Measurements from ENCODE around the gene BLVRB. TPM values are rescaled to one million over a fixed set of nuclear protein-coding genes. Genes with fewer than 3 reads are reported as not detected.
"Not testable (repeated sequence)": the region's sequence is repeated elsewhere in the genome, so short reads cannot be mapped to it uniquely, and the experiment has no call there.

Gene BLVRB
- total RNA-seq, 1 experiment from 2014 or later = 204 TPM

DNA sequence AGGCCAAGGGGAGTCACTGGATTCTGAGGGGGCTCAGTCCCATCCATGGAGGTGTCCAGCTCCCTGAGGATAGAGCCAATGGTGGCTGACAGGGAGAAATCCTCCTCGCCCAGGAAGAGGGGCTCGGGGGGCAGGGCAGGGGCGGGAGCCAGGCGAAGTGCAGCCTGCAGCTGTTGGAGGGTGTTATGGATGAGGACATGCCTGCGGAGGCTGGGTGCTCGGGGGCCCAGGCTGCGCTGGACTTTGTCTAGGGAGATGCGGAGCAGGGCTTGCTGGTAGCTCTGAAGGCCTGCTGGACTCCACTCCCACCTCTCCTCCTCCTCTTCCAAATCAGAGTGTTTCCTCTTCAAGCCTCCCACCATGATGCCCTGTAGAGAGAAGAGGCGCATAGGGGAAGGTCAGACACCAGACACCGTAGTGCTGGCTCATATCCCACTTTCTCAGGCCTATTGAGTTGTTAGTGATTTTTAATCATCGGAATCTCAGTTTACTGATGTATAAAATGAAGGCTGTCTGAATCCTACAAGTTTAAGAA is 23.8 kb downstream of the BLVRB start:
- H3K4me1 ChIP-seq (replicated peaks; ENCODE audit: insufficient read depth) = peaks cover 12% of the 10 kb centered on the region
- H3K79me2 ChIP-seq (ENCODE audit: low read depth) = peaks cover 30% of the 10 kb centered on the region
- no peak overlapping the region for H3K27ac ChIP-seq
- TF ChIP-seq CTCF (conservative IDR thresholded peaks at IDR 0.05) = no peak
- TF ChIP-seq EZH2 (IDR thresholded peaks at IDR 0.05; ENCODE audit: low read depth) = no peak
- ChIA-PET CTCF (no interaction called here), POLR2A (ENCODE audit: unreplicated experiment) (interaction anchor here (0.5 to 0.6 kb wide), 2 partner anchors 171 to 997 kb away, joined by 3 to 7 read pairs; no protein-coding TSS in a partner anchor)
- no TSS peak for BruUV-seq (replicated peaks)
- H3K27me3 ChIP-seq (ENCODE audit: insufficient read depth, low read depth) = no peaks in the 10 kb centered on the region
- H2AFZ ChIP-seq = no peak overlapping the region
- H3K9me2 ChIP-seq (ENCODE audit: insufficient read depth) = no peaks in the 10 kb centered on the region
- H3K4me3 ChIP-seq = peak overlapping the region; percentile 75; the same call in 1 of the 2 replicates
- peaks cover 20% of the 10 kb centered on the region for H4K20me1 ChIP-seq (ENCODE audit: insufficient read depth)
- H3K9me3 ChIP-seq (ENCODE audit: insufficient read depth, low read depth) = no peaks in the 10 kb centered on the region
- no peaks in the 10 kb centered on the region; the same call in 1 of the 2 replicates for H3K36me3 ChIP-seq (ENCODE audit: low read depth)
- no peak for DNase-seq
- peak overlapping the region; percentile 86 for H3K4me2 ChIP-seq
- intact Hi-C loops (cut with micrococcal nuclease; ENCODE audit: unreplicated experiment) = loop anchor here (5.0 kb wide), 2 partner anchors 39 to 94 kb away; partner anchors contain the start of genes C19orf47 and PLD3
- peaks cover 57% of the 10 kb centered on the region for H3F3A ChIP-seq (ENCODE audit: insufficient read depth, low read depth)

GRCh38 chr19:40438284-40438683 is 27.3 kb downstream of the BLVRB start:
- no peak for DNase-seq
- Histone ChIP-seq H3K4me2 (no peak overlapping the region), H3K4me1 (replicated peaks; ENCODE audit: insufficient read depth) (peaks cover 20% of the 10 kb centered on the region), H2AFZ (no peak overlapping the region), H3K9me3 (ENCODE audit: insufficient read depth, low read depth) (no peaks in the 10 kb centered on the region), H3K4me3 (no peak overlapping the region), H3K36me3 (ENCODE audit: low read depth) (no peaks in the 10 kb centered on the region; the same call in 1 of the 2 replicates), H3K9me2 (ENCODE audit: insufficient read depth) (no peaks in the 10 kb centered on the region), H3K27me3 (ENCODE audit: insufficient read depth, low read depth) (no peaks in the 10 kb centered on the region), H3F3A (ENCODE audit: insufficient read depth, low read depth) (peaks cover 57% of the 10 kb centered on the region), H4K20me1 (ENCODE audit: insufficient read depth) (peaks cover 20% of the 10 kb centered on the region), H3K27ac (no peak overlapping the region), H3K79me2 (ENCODE audit: low read depth) (peaks cover 22% of the 10 kb centered on the region)
- BruUV-seq (replicated peaks) = no TSS peak
- TF ChIP-seq EZH2 (IDR thresholded peaks at IDR 0.05; ENCODE audit: low read depth) = no peak
- TF ChIP-seq CTCF (conservative IDR thresholded peaks at IDR 0.05) = no peak
- ChIA-PET CTCF (interaction anchor here (0.7 kb wide), 1 partner anchor 43 kb away, joined by 18 read pairs; no protein-coding TSS in a partner anchor), POLR2A (ENCODE audit: unreplicated experiment) (no interaction called here)
- intact Hi-C loops (cut with micrococcal nuclease; ENCODE audit: unreplicated experiment) = no loop called here

DNA sequence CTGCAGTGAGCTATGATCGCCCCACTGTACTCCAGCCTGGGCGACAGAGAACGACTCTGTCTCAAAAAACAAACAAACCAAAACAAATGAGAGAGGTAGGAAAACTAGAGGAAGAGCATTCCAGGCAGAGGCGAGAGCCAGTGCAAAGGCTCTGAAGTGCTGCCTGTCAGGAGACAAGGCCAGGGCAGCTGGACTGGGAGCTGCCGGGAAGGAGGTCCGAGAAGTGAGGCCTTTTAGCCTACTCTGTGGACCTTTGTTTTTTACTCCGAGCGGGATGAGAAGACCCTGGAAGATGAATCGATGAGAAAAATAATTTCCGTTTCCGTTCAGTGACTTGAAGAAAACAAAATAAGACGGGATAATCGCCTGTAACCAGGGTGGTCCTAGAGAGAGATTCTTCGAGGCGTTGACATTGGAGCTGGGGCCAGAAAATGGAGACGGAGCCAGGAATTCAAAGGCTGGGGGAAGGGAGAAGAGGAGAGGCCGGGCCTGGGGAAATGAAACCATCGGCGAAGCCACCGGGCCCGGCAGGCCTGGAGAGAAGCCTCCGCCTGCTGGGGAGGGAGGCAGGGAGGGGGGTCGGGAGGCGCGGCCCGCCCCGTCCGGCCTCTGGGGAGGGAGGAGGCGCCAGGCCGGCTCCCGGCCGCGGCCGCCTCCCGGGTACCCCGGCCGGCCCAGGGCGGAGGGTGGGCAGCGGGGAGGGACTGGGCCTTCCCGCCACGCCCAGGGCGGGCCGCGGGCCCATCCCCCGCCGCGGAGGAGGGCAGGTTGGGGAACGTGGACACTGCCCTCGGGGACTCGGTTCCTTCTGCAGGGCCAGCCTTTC is 31.9 kb downstream of the BLVRB start:
- intact Hi-C loops (cut with micrococcal nuclease; ENCODE audit: unreplicated experiment) = loop anchor here (1.0 kb wide), 2 partner anchors 10 to 12 kb away; no protein-coding TSS in a partner anchor
- Histone ChIP-seq H3F3A (ENCODE audit: insufficient read depth, low read depth) (peaks cover 45% of the 10 kb centered on the region), H3K9me2 (ENCODE audit: insufficient read depth) (no peaks in the 10 kb centered on the region), H2AFZ (peak overlapping the region; percentile 90), H3K4me2 (peak overlapping the region; percentile 80), H3K9me3 (ENCODE audit: insufficient read depth, low read depth) (no peaks in the 10 kb centered on the region), H3K27ac (peak overlapping the region; percentile 89), H3K79me2 (ENCODE audit: low read depth) (0 out of 2 replicates have a peak, but pooled peaks cover 6% of the 10 kb centered on the region), H3K4me3 (peak overlapping the region; percentile 63), H3K36me3 (ENCODE audit: low read depth) (no peaks in the 10 kb centered on the region), H4K20me1 (ENCODE audit: insufficient read depth) (no peaks in the 10 kb centered on the region), H3K4me1 (replicated peaks; ENCODE audit: insufficient read depth) (peaks cover 29% of the 10 kb centered on the region), H3K27me3 (ENCODE audit: insufficient read depth, low read depth) (no peaks in the 10 kb centered on the region)
- ChIA-PET POLR2A (ENCODE audit: unreplicated experiment) (interaction anchor here (0.6 to 1.4 kb wide), 6 partner anchors 9 to 1026 kb away, joined by 3 to 17 read pairs (median 4); partner anchors contain the start of gene BLVRB), CTCF (no interaction called here)
- BruUV-seq (replicated peaks) = TSS peak; percentile 91
- TF ChIP-seq CTCF (conservative IDR thresholded peaks at IDR 0.05) (no peak), EZH2 (IDR thresholded peaks at IDR 0.05; ENCODE audit: low read depth) (no peak)
- DNase-seq = peak; percentile 75 to 96

- H3K27me3 ChIP-seq (ENCODE audit: insufficient read depth, low read depth); H3K79me2 ChIP-seq (ENCODE audit: low read depth); H4K20me1 ChIP-seq (ENCODE audit: insufficient read depth); DNase-seq; BruUV-seq (replicated peaks); H3K9me2 ChIP-seq (ENCODE audit: insufficient read depth); H3K9me3 ChIP-seq (ENCODE audit: insufficient read depth, low read depth); H3K36me3 ChIP-seq (ENCODE audit: low read depth): not testable (repeated sequence)
- Histone ChIP-seq H3K4me1 (replicated peaks; ENCODE audit: insufficient read depth) (peaks cover 29% of the 10 kb centered on the region), H3K4me3 (peak overlapping the region; percentile 63; the same call in 1 of the 2 replicates), H2AFZ (peak overlapping the region; percentile 90), H3F3A (ENCODE audit: insufficient read depth, low read depth) (peaks cover 39% of the 10 kb centered on the region), H3K4me2 (peak overlapping the region; percentile 80), H3K27ac (peak overlapping the region; percentile 89)
- CTCF ChIA-PET = interaction anchor here (0.6 kb wide), 1 partner anchor 113 kb away, joined by 4 read pairs; no protein-coding TSS in a partner anchor
- intact Hi-C loops (cut with micrococcal nuclease; ENCODE audit: unreplicated experiment) = loop anchor here (1.0 kb wide), 2 partner anchors 11 kb away; no protein-coding TSS in a partner anchor
- POLR2A ChIA-PET (ENCODE audit: unreplicated experiment) = interaction anchor here (0.6 to 1.4 kb wide), 5 partner anchors 12 to 1025 kb away, joined by 3 to 17 read pairs (median 4); partner anchors contain the start of gene BLVRB
Observed at GRCh38 chr19:40432760-40433159, 32.8 kb downstream of the BLVRB start.

Measured in PC-9 (cell line).